A673 (cell line): ENCODE data around the gene NPBWR2. TPM values are rescaled to one million over a fixed set of nuclear protein-coding genes. Genes with fewer than 3 reads are reported as not detected.

ENCODE experiments used
- BruUV-seq: library from RNA; stranded (reverse); fragments of 400-500 nt; replicated peaks from 2 replicates; lab custom pipeline; 2021; lab: Mats Ljungman, UMichigan
- CTCF ChIA-PET: fragments of 300-600 bp; sonication (Branson Sonifier 250); formaldehyde crosslinking; loops from one replicate; lab custom pipeline; 2022; ENCODE audit warnings: antibody characterized with exemption; lab: Charles Lee
- POLR2A ChIA-PET: fragments of 300-600 bp; sonication (Branson Sonifier 250); formaldehyde crosslinking; loops from one replicate; lab custom pipeline; 2022; ENCODE audit warnings: antibody characterized with exemption; ENCODE audit not compliant: low non-redundant PET; lab: Charles Lee
- DNase-seq: peaks from one replicate; pipeline ENCODE4 v3.0.0-alpha.2; 2015; ENCODE audit warnings: low spot score
- H3K27ac ChIP-seq: fragments of 200-600 bp; sonication (generic); 2 replicates; pipeline ENCODE4 v1.5.1; 2016; ENCODE audit warnings: mixed run types, low read depth, mild to moderate bottlenecking, mixed read lengths, antibody characterized with exemption, low read length; ENCODE audit not compliant: poor library complexity, severe bottlenecking
- H3K27me3 ChIP-seq: fragments of 200-600 bp; sonication (generic); replicated peaks from 2 replicates; pipeline ENCODE4 v1.6.1; 2017; ENCODE audit warnings: mixed run types, low read depth, mild to moderate bottlenecking, mixed read lengths, antibody characterized with exemption, low read length; ENCODE audit not compliant: insufficient read depth, poor library complexity
- H3K36me3 ChIP-seq: fragments of 200-600 bp; sonication (generic); 2 replicates; pipeline ENCODE4 v1.6.1; 2016; ENCODE audit warnings: mixed run types, mild to moderate bottlenecking, mixed read lengths, antibody characterized with exemption, low read length; ENCODE audit not compliant: insufficient read depth, poor library complexity, severe bottlenecking
- H3K4me1 ChIP-seq: fragments of 200-600 bp; sonication (generic); 2 replicates; pipeline ENCODE4 v1.6.1; 2017; ENCODE audit warnings: mixed run types, mild to moderate bottlenecking, mixed read lengths, antibody characterized with exemption, low read length; ENCODE audit not compliant: insufficient read depth, poor library complexity, severe bottlenecking
- H3K4me3 ChIP-seq: fragments of 200-600 bp; sonication (generic); 2 replicates; pipeline ENCODE4 v1.5.1; 2016; ENCODE audit warnings: low read depth, mixed run types, mild to moderate bottlenecking, mixed read lengths, low read length; ENCODE audit not compliant: poor library complexity, severe bottlenecking
- H3K9me3 ChIP-seq: fragments of 200-600 bp; sonication (generic); 2 replicates; pipeline ENCODE4 v1.6.1; 2016; ENCODE audit warnings: mixed run types, low read depth, mild to moderate bottlenecking, mixed read lengths, antibody characterized with exemption, low read length; ENCODE audit not compliant: poor library complexity, severe bottlenecking
- EZH2 ChIP-seq: fragments of 200-600 bp; sonication (generic); IDR thresholded peaks from 2 replicates; pipeline ENCODE4 v1.6.1; 2017; ENCODE audit warnings: borderline replicate concordance, low read depth, mild to moderate bottlenecking, mixed read lengths, antibody characterized with exemption, low read length; ENCODE audit not compliant: poor library complexity, severe bottlenecking
- intact Hi-C: fragments of 100-400 bp; cut with micrococcal nuclease; formaldehyde crosslinking; loops from one replicate; pipeline ENCODE4 v1.10.0; 2022; ENCODE audit not compliant: unreplicated experiment
- total RNA-seq: library from RNA; stranded (reverse); gene quantifications from 2 replicates; pipeline ENCODE4 v1.2.3, GENCODE V29; 2021
- TF ChIP-seq, protein P1 (sequence below): fragments of 300-800, 200-600 bp; sonication (generic); conservative IDR thresholded peaks from 2 replicates; pipeline ENCODE4 v1.5.1; 2017; ENCODE audit warnings: low read depth, mild to moderate bottlenecking, antibody characterized with exemption, low read length, moderate library complexity, mixed read lengths

Gene NPBWR2
- total RNA-seq, 1 experiment from 2014 or later = not detected

DNA sequence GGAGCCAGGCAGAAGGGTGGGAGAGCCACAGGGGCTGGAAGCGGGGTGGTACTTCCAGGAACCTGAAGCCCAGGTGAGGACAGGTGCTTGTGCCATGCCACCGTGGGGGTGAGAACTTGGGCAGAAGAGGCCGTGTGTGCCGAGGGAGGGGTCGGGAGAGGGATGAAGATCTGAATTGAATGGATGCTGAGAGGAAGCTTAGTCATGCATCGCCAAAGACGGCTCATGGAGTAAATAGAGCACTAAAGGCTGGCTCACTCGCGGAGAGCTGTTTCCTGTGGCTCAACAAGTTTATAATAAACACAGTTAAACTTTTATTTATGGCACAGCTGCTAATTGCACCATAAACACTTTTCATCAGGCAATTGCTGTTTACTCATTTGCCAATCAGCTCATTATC lies 35.2 kb upstream of the NPBWR2 start:
- peaks cover 11% of the 10 kb centered on the region for H3K27me3 ChIP-seq
- ChIA-PET POLR2A (no interaction called here), CTCF (no interaction called here)
- TF ChIP-seq EZH2 = no peak
- TF ChIP-seq, protein P1, sequence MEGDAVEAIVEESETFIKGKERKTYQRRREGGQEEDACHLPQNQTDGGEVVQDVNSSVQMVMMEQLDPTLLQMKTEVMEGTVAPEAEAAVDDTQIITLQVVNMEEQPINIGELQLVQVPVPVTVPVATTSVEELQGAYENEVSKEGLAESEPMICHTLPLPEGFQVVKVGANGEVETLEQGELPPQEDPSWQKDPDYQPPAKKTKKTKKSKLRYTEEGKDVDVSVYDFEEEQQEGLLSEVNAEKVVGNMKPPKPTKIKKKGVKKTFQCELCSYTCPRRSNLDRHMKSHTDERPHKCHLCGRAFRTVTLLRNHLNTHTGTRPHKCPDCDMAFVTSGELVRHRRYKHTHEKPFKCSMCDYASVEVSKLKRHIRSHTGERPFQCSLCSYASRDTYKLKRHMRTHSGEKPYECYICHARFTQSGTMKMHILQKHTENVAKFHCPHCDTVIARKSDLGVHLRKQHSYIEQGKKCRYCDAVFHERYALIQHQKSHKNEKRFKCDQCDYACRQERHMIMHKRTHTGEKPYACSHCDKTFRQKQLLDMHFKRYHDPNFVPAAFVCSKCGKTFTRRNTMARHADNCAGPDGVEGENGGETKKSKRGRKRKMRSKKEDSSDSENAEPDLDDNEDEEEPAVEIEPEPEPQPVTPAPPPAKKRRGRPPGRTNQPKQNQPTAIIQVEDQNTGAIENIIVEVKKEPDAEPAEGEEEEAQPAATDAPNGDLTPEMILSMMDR = no peak
- no peak overlapping the region for H3K4me3 ChIP-seq
- H3K4me1 ChIP-seq = no peaks in the 10 kb centered on the region
- H3K9me3 ChIP-seq = peaks cover 5% of the 10 kb centered on the region
- H3K27ac ChIP-seq = no peak overlapping the region
- intact Hi-C loops = no loop called here
- no peak for DNase-seq
- H3K36me3 ChIP-seq = no peaks in the 10 kb centered on the region
- BruUV-seq = no TSS peak

DNA sequence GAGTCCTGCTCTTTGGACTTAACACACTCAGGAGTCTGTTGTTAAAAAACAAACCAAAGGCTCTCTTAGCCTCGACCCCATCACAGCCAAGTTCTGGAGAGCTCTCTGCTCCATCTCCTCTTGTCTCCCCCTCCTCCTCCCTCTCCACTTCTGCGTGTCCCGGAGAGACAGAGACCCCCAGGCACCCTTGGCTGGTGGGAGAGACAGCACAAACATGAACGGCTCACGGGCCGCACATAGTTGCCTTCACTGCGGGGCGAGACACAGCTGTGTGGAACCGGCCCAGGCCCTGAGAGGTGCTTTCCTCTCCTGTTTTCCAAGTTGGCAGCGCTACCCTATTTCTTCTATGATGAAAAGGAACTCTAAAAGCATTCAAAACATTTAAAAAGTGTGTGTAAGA lies 33.6 kb upstream of the NPBWR2 start:
- DNase-seq = no peak
- peaks cover 5% of the 10 kb centered on the region for H3K9me3 ChIP-seq
- no peak overlapping the region for H3K4me3 ChIP-seq
- ChIA-PET POLR2A (no interaction called here), CTCF (no interaction called here)
- H3K27me3 ChIP-seq = peaks cover 7% of the 10 kb centered on the region
- BruUV-seq = no TSS peak
- H3K36me3 ChIP-seq = no peaks in the 10 kb centered on the region
- H3K27ac ChIP-seq = no peak overlapping the region
- H3K4me1 ChIP-seq = no peaks in the 10 kb centered on the region
- TF ChIP-seq, protein P1 = no peak
- TF ChIP-seq EZH2 = no peak
- intact Hi-C loops = no loop called here

DNA sequence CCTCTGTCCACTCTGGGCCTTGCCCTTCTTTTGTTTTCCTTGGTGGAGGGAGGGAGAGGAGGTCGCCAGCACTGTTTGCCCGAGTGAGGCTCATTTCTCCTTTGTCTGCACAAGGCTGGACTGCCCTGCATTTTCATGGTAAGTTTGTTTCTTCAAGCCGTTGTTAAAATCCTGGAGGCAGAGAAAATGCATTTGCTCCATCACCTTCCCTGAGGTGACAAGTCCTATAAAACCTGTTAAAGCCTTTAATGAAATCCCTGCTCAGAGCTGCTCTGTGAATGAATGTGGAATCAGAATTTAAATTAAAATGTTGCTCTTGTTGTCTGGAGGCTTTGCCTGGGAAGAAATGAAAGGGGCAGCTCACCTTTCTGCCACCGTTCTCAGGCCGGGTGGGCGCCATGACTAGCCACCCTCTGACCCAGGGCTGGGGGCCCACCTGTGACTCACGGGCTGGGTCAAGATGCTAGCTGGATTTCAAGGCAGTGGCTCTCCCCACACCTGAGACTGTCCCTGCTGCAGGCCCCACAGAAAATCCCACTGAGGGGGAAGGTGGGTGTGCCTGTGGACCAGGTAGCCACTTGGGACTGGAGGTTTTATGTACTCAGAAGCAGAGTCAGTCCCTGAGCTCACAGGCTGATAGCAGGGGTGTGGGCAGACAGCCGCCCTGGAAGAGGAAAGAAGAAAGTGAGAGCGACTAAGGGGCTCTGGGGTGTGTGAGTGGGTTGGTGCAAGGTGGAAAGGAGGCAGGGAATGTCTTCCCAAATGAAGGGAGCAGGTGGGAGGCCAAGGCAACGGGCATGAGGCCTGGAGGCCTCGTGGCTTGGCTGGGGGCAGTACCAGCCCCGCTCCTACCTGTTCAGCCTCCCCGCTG lies 32.9 kb upstream of the NPBWR2 start:
- Histone ChIP-seq H3K36me3 (no peaks in the 10 kb centered on the region), H3K4me3 (no peak overlapping the region), H3K27me3 (peaks cover 7% of the 10 kb centered on the region), H3K9me3 (peaks cover 3% of the 10 kb centered on the region), H3K4me1 (no peaks in the 10 kb centered on the region), H3K27ac (no peak overlapping the region)
- intact Hi-C loops = no loop called here
- no TSS peak for BruUV-seq
- ChIA-PET CTCF (interaction anchor here (0.6 kb wide), 1 partner anchor 1758 kb away, joined by 5 read pairs; no protein-coding TSS in a partner anchor), POLR2A (no interaction called here)
- no peak for TF ChIP-seq EZH2
- TF ChIP-seq, protein P1 = no peak
- no peak for DNase-seq
